ENCODE measurements around the gene NLGN2.

Gene NLGN2

DNA sequence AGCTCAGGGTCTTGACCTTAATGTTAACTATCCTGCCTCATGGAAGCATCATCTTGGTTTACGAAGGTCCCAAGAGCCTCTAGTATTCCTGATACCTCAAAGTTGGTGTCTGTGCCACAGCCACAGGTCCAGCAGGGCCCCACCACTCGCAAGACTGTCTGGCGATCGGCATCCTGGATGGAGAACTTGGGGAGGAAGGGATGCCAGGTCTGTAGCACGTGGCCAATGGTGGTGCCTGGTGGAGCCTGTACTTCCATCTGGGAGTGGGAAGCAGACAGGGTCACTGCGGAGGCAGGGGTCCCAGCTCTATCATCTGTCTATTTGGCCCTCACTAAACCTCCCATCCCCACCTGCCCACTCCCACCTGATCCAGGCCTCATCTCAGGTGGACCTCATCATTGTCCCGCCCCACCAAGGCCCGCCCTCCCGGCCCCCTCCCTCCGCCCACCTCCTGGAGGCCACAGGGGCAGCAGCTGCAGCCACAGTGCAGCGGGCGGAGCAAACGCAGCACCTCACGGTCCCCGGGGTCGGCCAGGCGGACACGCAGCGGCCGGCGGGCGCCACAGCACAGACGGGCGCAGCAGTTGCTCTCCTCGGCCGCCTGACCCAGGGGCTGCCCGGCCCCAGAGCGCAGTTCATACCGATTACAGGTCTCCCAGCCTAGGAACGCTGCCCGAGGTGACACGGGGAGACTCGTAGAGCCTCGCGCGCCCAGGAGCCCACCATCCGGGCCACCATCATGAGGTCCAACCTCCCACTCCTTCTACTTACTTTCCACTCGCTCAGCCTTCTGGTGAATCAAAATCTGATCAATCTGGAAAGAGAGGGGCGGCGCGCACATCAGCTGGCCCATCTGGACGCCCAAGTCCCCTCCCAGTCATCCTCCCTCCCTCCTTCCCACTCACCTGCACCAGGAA, 14.7 kb upstream of the NLGN2 start:
- no peak for DNase-seq

GRCh38 chr17:7393613-7394451, 13.8 kb upstream of the NLGN2 start:
- no peak for DNase-seq

GRCh38 chr17:7394452-7395191, 13.0 kb upstream of the NLGN2 start, which contains the start of gene PLSCR3:
Gene PLSCR3, minus strand, starts transcription at chr17:7394525. Its CDS starts 415 bp downstream, at chr17:7394110.
- peak; percentile 24 to 39 for DNase-seq

GRCh38 chr17:7396147-7396546, 11.5 kb upstream of the NLGN2 start:
- no peak for DNase-seq

GRCh38 chr17:7398612-7399011, 9.0 kb upstream of the NLGN2 start:
- DNase-seq: no peak

GRCh38 chr17:7403043-7403726, 4.5 kb upstream of the NLGN2 start:
- DNase-seq: peak in 1 of 2 experiments; percentile 12

DNA sequence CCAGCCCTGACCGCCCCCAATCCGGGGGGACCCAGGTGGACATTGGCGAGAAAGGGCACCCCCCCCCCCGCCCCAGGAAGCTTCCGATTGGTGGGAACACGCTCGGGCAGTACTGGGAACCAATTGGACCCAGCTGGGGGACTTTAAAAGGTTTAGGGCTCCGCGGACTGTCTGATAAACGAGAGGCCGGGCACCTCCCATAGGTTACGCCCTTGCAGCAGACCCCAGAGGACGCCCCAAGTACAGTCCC, 4.0 kb upstream of the NLGN2 start:
- DNase-seq: peak; percentile 41 to 45

- DNase-seq: peak; percentile 88 to 92
Observed at GRCh38 chr17:7403977-7404736, 3.5 kb upstream of the NLGN2 start, which contains the start of gene TMEM256. Gene TMEM256, minus strand, starts transcription at chr17:7404097. Its CDS starts 13 bp downstream, at chr17:7404084.

DNA sequence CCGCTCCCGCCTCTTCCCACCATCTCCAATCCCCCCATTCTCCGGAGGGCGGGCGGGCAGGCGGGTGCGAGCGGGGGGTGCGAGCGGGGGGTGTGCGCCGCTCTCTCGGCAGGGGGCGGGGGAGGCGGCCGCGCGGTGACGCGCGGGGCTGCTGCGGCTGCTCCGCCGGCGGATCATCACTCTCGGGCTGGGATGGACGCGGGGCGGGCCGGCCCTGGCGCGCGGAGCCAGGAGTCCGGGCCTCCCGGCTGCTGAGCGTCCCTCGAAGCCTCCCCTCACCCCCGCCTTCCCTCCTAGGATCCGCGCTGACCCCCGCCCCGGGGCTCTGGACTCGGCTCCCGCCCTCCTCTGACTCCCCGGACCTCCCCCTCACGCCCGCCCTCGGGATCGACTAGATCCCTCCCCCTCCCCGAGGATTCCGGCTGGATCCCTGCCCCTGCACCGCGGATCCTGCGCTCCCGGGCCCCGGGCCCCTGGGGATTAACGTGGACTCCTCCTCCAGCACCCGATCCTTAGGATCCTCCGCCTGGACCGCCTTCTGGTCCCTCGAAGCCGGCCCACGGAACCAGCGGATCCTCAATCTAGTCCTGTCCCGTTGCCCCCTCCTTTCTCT, 2.8 kb upstream of the NLGN2 start:
- no peak for DNase-seq

GRCh38 chr17:7405350-7406234, 2.1 kb upstream of the NLGN2 start:
- DNase-seq: no peak

DNA sequence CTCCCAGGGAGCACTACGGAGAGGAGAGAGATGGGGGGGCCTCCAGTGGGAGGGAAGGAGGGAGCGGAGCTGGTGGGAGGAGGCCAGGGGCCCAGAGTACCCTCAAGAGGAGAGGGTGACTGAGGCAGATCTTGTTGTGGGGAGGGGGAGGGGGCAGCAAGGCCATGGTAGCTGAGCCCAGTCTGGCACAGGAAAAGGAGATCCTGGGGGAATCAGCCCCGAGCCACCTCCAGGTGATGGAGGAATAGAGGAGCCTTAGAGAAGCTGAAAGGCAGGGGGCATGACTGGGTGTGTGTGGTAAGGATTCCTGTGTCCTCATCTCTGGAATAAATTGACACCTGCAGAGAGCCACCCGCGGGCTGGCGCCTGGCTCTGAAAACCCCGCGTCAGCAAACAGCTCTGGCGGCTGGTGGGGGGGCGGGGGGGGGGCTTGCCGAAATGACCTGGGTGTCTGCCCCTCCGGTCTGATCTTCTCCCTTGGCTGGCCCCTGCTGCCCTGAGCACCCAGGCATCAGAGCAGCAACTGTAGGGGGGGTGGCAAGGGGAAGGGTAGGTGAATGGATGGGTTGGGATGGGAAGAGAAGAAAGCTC, 1.3 kb upstream of the NLGN2 start:
- no peak for DNase-seq

DNA sequence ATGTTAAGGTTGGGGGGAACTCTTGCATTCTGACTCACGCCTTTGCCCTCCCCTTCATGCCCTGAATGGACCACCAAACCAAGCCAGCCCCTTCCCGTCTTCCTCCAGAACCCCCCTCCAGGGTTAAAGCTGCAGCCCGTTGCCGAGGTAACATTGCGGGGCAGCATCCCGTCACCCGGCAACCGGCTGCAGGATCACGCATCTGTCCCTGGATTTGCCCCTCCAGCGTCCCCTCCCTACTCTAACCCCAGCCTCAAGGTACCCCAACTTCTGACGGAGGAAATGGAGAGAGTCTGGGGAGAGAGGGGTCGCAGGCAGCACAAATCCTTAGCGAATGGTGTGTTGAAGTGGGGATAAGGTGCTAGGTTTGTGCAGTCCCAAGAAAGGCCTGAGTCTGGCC, 563 bp upstream of the NLGN2 start:
- no peak for DNase-seq

DNA sequence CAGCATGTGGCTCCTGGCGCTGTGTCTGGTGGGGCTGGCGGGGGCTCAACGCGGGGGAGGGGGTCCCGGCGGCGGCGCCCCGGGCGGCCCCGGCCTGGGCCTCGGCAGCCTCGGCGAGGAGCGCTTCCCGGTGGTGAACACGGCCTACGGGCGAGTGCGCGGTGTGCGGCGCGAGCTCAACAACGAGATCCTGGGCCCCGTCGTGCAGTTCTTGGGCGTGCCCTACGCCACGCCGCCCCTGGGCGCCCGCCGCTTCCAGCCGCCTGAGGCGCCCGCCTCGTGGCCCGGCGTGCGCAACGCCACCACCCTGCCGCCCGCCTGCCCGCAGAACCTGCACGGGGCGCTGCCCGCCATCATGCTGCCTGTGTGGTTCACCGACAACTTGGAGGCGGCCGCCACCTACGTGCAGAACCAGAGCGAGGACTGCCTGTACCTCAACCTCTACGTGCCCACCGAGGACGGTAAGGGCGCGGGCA, 645 bp downstream of the NLGN2 start:
- no peak for DNase-seq

DNA sequence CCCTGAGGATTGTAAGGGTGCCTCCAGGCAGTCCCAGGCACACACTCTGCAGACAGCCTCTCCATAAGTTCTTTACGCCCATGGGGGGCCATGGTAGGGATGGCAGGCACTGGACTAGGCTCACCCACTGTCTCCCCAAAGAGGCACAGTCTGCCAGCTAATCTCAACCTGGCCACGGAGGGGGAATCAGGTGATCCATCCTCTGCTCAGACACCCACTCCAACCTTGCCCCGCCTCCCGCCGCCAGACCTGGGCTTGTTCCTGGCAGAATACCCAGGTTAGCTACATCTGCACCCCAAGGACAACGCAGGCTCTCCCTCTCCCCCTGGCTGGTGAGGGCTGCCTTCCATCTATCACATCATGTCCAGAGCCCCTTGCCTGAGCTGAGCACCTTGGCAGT, 1.2 kb downstream of the NLGN2 start:
- no peak for DNase-seq

- no peak for DNase-seq
Observed at GRCh38 chr17:7409716-7410115, 2.1 kb downstream of the NLGN2 start.

- no peak for DNase-seq
Observed at GRCh38 chr17:7410634-7411426, 3.2 kb downstream of the NLGN2 start.

- no peak for DNase-seq
Observed at GRCh38 chr17:7411427-7411750, 3.7 kb downstream of the NLGN2 start.

GRCh38 chr17:7413346-7413985, 5.8 kb downstream of the NLGN2 start:
- no peak for DNase-seq

DNA sequence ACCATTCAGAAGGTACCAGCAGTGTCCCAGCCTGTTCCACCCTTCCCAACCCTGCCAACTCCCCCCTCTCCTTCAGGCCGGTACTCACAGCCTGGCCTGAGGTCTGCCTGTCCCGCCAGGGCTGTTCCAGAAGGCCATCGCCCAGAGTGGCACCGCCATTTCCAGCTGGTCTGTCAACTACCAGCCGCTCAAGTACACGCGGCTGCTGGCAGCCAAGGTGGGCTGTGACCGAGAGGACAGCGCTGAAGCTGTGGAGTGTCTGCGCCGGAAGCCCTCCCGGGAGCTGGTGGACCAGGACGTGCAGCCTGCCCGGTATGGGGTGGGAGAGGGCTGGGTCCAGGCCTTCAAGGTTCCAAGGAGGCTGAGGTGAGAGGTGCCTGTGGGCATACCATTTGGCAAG, 7.2 kb downstream of the NLGN2 start:
- DNase-seq: no peak

Data from Kasumi-1 (cell line).